ENCODE data around the gene ATF4.
A peak's percentile ranks its signal among the peaks of the same experiment; 100 is the strongest.

Gene ATF4

GRCh38 chr22:39513791-39514190 lies 6.6 kb upstream of the ATF4 start:
- Histone ChIP-seq H3K27me3 (ENCODE audit: control insufficient read depth, low read length) (no peaks in the 10 kb centered on the region), H4K20me1 (ENCODE audit: control insufficient read depth, insufficient read depth, low read depth, low read length) (peaks cover 14% of the 10 kb centered on the region), H3K4me2 (ENCODE audit: low read length) (no peak overlapping the region), H3K9me3 (ENCODE audit: control insufficient read depth, insufficient read depth, low read length) (no peaks in the 10 kb centered on the region), H3F3A (ENCODE audit: control insufficient read depth, insufficient read depth) (peaks cover 27% of the 10 kb centered on the region), H3K4me1 (ENCODE audit: control insufficient read depth, low read length) (peaks cover 34% of the 10 kb centered on the region), H3K4me3 (ENCODE audit: low read length) (no peak overlapping the region), H3K27ac (ENCODE audit: low read depth, low read length) (no peak overlapping the region), H3K79me2 (ENCODE audit: control insufficient read depth, low read length) (peaks cover 80% of the 10 kb centered on the region), H3K36me3 (ENCODE audit: control insufficient read depth, low read length) (peaks cover 98% of the 10 kb centered on the region), H3K9me2 (replicated peaks; ENCODE audit: control insufficient read depth, low read length) (no peaks in the 10 kb centered on the region)
- no peak for TF ChIP-seq EZH2phosphoT487 (IDR thresholded peaks at IDR 0.05; ENCODE audit: borderline replicate concordance, low read length)
- TF ChIP-seq CTCF (IDR thresholded peaks at IDR 0.05; ENCODE audit: low read depth, low read length, poor library complexity, severe bottlenecking), result no peak

- Histone ChIP-seq H3K27me3 (ENCODE audit: control insufficient read depth, low read length) (no peaks in the 10 kb centered on the region), H3K79me2 (ENCODE audit: control insufficient read depth, low read length) (peaks cover 80% of the 10 kb centered on the region), H3K4me3 (ENCODE audit: low read length) (no peak overlapping the region)
These were observed 5.9 kb upstream of the ATF4 start for GRCh38 chr22:39514373-39514973.

GRCh38 chr22:39515266-39516050 lies 4.9 kb upstream of the ATF4 start:
- Histone ChIP-seq H3K27me3 (ENCODE audit: control insufficient read depth, low read length) (no peaks in the 10 kb centered on the region), H3K4me3 (ENCODE audit: low read length) (no peak overlapping the region), H3K79me2 (ENCODE audit: control insufficient read depth, low read length) (peaks cover 78% of the 10 kb centered on the region), H3K4me1 (ENCODE audit: control insufficient read depth, low read length) (peaks cover 39% of the 10 kb centered on the region), H4K20me1 (ENCODE audit: control insufficient read depth, insufficient read depth, low read depth, low read length) (peaks cover 11% of the 10 kb centered on the region), H3K9me2 (replicated peaks; ENCODE audit: control insufficient read depth, low read length) (no peaks in the 10 kb centered on the region), H3K27ac (ENCODE audit: low read depth, low read length) (no peak overlapping the region), H3K9me3 (ENCODE audit: control insufficient read depth, insufficient read depth, low read length) (no peaks in the 10 kb centered on the region), H3F3A (ENCODE audit: control insufficient read depth, insufficient read depth) (peaks cover 30% of the 10 kb centered on the region), H3K36me3 (ENCODE audit: control insufficient read depth, low read length) (peaks cover 92% of the 10 kb centered on the region), H3K4me2 (ENCODE audit: low read length) (no peak overlapping the region)
- no peak for TF ChIP-seq EZH2phosphoT487 (IDR thresholded peaks at IDR 0.05; ENCODE audit: borderline replicate concordance, low read length)

More at GRCh38 chr22:39514373-39514973, 5.9 kb upstream of the ATF4 start:
- Histone ChIP-seq H3F3A (ENCODE audit: control insufficient read depth, insufficient read depth) (peaks cover 29% of the 10 kb centered on the region), H3K4me1 (ENCODE audit: control insufficient read depth, low read length) (peaks cover 39% of the 10 kb centered on the region), H4K20me1 (ENCODE audit: control insufficient read depth, insufficient read depth, low read depth, low read length) (peaks cover 14% of the 10 kb centered on the region), H3K27ac (ENCODE audit: low read depth, low read length) (no peak overlapping the region), H3K4me2 (ENCODE audit: low read length) (no peak overlapping the region), H3K36me3 (ENCODE audit: control insufficient read depth, low read length) (peaks cover 95% of the 10 kb centered on the region), H3K9me2 (replicated peaks; ENCODE audit: control insufficient read depth, low read length) (no peaks in the 10 kb centered on the region), H3K9me3 (ENCODE audit: control insufficient read depth, insufficient read depth, low read length) (no peaks in the 10 kb centered on the region)
- TF ChIP-seq EZH2phosphoT487 (IDR thresholded peaks at IDR 0.05; ENCODE audit: borderline replicate concordance, low read length) (no peak), CTCF (IDR thresholded peaks at IDR 0.05; ENCODE audit: low read depth, low read length, poor library complexity, severe bottlenecking) (peak; percentile 87)

- Histone ChIP-seq H3K4me1 (ENCODE audit: control insufficient read depth, low read length) (peaks cover 49% of the 10 kb centered on the region), H4K20me1 (ENCODE audit: control insufficient read depth, insufficient read depth, low read depth, low read length) (peaks cover 21% of the 10 kb centered on the region), H3K27ac (ENCODE audit: low read depth, low read length) (peak overlapping the region; percentile 88; the same call in 1 of the 2 replicates), H3K4me2 (ENCODE audit: low read length) (no peak overlapping the region), H3K9me3 (ENCODE audit: control insufficient read depth, insufficient read depth, low read length) (no peaks in the 10 kb centered on the region), H3K36me3 (ENCODE audit: control insufficient read depth, low read length) (peaks cover 92% of the 10 kb centered on the region), H3K9me2 (replicated peaks; ENCODE audit: control insufficient read depth, low read length) (no peaks in the 10 kb centered on the region), H3F3A (ENCODE audit: control insufficient read depth, insufficient read depth) (peaks cover 48% of the 10 kb centered on the region), H3K79me2 (ENCODE audit: control insufficient read depth, low read length) (peaks cover 86% of the 10 kb centered on the region), H3K27me3 (ENCODE audit: control insufficient read depth, low read length) (no peaks in the 10 kb centered on the region), H3K4me3 (ENCODE audit: low read length) (no peak overlapping the region)
- TF ChIP-seq CTCF (IDR thresholded peaks at IDR 0.05; ENCODE audit: low read depth, low read length, poor library complexity, severe bottlenecking) (no peak), EZH2phosphoT487 (IDR thresholded peaks at IDR 0.05; ENCODE audit: borderline replicate concordance, low read length) (no peak)
These were observed 2.9 kb upstream of the ATF4 start for GRCh38 chr22:39517470-39517869.

Data from DOHH2 (cell line).